GM18499 (cell line): ENCODE results near the gene DISC1.
"Not testable (repeated sequence)": the region's sequence is repeated elsewhere in the genome, so short reads cannot be mapped to it uniquely, and the experiment has no call there.

Experiments used
- ATAC-seq: cut with Tn5 transposase; IDR thresholded peaks from one replicate; pipeline ENCODE4 v1.9.1; 2021; ENCODE audit warnings: moderate number of reproducible peaks; ENCODE audit not compliant: insufficient read depth, unreplicated experiment

The DISC1 gene

DNA sequence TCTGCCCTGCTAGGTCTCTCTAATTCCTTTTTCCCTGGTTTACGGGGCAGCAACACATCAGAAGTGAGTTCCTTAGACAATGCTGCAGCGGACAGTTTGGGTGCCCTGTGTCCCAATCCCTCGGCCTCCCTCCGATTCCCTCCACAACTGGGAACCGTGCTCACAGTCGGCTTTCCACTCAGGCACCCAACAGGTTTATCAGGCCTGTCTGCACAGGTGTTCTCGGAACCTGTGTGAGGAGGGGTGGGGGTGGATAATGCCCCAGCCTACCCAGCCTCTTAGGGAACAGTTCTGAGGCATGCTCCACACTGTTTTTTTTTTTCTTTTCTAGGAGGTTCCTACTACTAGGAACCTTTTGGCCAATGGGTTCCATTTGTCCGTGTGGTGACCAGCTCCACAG is 131.2 kb downstream of the DISC1 start:
- ATAC-seq = no peak

DNA sequence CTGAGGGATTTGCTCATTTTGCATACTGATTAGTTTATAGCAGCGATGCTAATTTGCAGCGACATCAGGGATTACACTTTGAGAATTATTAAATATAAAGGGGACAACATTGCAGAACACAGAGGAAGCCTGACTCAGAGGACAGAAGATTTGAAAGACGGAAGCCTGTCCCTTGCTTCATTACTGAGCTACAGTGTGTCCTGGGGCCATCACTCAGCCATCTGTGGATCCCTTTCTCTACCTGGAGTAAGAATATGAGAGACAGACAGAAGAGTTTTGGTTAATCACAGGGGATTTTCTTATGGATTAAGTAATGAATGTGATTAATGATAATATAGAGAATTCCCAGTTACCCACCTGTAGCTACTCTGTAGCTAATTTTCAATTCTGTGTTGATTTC is 134.7 kb downstream of the DISC1 start:
- ATAC-seq = no peak

DNA sequence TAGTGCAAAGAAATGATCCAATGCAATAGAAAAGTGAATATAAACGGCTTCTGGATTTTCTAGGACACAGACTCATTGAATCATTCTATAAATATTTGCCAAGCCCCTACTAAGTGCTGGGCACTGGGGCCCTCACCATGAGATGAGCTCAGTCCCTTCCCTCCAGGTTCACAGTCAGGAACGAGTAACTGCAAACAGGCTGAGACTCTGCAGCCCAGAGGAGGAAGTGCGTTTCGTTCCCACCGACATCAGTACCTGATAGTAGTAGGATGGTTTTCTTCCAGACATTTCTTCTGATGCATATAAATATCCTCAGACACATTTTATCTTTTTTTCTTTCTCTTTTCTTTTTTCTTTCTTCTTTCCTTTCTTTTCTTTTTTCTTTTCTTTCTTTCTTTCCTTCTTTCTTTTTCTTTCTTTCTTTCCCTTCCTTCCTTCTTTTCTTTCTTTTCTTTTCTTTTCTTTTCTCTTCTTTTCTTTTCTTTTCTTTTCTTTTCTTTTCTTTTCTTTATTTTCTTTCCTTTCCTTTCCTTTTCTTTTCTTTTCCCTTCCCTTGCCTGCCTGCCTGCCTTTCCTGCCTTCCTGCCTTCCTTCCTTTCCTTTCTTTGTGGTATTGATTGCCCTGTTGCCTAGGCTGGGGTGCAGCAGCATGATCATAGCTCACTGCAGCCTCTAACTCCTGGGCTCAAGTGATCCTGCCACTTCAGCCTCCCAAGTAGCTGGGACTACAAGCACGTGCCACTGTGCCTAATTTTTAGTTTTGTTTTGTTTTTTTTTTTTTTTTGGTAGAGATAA is 135.4 kb downstream of the DISC1 start:
- ATAC-seq = no peak

DNA sequence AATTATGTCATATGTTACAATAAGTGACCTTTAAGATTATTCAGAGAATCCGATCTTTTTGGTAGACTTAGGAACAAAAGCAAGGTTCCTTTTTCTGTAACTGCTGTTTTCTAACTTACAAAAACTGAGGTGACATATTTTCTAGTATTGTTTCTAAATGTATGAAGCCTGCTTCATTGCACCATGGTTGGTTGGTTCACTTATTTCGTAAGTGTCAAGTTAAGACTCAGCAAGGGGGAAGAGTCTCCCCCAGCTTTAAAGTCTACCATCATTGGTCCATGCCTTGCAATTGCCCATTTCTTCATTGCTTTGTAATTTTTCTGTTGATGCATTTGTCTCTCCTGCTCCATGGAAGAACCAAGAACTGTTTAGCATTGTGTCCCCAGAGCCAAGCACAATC is 136.9 kb downstream of the DISC1 start:
- no peak for ATAC-seq

DNA sequence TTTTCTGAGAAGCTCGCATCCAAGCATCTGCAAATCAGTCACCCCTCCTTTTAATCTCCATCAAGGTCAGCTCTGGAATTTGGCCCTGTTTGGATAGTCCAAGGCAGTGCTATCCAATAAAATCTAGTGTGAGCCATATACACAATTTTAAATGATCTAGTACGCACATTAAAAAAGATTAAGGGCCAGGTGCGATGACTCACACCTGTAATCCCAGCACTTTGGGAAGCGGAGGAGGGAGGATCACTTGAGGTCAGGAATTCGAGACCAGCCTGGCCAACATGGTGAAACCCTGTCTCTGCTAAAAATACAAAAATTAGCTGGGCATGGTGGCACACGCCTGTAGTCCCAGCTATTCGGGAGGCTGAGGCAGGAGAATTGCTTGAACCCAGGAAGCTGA is 139.2 kb downstream of the DISC1 start:
- not testable (repeated sequence) for ATAC-seq

DNA sequence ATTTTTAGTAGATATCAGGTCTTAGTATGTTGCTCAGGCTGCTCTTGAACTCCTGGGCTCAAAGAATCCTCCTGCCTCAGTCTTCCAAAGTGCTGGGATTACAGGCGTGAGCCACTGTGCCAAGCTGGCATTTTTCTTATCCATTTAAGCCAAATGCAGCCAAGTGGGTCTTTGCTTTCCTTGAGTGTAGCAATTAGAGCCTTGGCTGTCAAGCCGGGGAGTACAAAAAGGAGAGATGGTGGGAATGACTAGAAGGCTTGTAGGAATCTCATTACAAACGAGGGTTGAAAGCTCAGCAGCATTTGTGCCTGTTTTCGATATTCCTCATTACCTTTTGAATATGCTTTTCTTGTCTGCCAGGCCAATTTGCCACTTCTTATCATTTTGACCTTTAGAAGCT is 140.9 kb downstream of the DISC1 start:
- no peak for ATAC-seq

DNA sequence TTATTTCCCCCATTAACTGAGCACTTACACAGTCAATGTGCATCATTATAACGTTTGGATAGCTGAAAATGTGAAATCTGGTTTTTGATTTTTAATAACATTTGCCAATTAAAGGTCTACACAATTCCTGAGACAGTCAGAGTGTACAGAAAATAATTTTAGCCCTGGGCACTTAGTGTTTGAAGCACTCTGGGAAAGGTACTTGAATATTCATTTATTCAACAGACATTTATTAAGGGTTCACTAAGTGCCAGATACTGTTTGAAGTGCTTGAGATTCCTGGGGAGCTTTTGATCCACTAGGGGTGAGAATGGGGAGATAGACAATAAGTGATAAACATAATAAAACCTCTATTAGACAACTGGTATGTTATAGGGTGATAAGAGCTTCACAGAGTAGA is 141.8 kb downstream of the DISC1 start:
- no peak for ATAC-seq

DNA sequence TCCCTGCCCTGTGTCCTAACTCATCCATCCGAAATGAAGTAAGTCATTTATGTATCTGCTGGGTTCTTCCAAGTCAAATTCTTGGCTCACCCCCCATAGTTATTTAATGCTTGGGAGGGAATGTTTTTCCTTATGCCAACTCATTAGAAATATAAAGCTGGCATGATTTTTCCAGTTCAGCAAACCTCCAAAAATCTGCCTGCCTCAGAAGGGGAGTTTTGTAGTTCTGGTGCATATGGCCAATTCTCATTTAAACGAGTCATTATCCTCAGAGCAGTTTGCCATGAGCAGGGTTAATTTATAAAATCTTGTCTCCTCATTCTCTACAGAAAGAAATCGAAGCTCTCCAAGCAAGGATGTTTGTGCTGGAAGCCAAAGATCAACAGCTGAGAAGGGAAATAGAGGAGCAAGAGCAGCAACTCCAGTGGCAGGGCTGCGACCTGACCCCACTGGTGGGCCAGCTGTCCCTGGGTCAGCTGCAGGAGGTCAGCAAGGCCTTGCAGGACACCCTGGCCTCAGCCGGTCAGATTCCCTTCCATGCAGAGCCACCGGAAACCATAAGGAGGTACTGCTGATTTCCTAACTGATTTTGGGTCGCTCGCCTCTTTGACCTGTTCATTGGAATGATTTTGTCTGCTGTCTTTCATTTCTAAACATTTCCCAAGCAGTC is 144.1 kb downstream of the DISC1 start:
- ATAC-seq = no peak

DNA sequence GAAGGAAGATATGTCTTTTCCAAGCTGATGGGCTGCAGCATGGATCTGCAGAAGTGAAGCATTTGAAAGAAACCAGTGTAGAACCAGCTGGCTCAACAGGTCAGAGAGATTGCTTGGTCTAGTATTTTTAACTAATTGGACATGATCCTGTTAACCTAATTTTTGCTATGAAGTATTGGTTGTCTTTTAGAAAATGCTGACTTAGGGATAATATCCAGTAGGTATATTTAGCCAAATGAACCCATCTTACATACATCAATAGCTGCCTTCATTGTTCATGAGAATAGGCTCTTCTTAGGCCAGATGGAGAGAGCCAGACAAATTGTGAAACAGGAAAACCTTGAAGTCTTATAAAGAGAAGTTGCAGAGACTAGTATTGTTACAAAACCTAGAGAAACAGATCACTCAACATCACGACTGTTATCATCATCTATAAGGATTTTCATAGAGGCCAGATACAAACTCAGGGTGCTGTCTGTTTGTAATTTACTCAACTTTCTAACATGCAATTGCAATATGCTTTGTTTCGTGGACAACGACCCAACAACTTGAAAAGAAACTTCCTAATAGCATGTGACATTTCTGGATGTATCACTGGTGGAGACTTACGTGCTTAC is 148.2 kb downstream of the DISC1 start:
- ATAC-seq = no peak

DNA sequence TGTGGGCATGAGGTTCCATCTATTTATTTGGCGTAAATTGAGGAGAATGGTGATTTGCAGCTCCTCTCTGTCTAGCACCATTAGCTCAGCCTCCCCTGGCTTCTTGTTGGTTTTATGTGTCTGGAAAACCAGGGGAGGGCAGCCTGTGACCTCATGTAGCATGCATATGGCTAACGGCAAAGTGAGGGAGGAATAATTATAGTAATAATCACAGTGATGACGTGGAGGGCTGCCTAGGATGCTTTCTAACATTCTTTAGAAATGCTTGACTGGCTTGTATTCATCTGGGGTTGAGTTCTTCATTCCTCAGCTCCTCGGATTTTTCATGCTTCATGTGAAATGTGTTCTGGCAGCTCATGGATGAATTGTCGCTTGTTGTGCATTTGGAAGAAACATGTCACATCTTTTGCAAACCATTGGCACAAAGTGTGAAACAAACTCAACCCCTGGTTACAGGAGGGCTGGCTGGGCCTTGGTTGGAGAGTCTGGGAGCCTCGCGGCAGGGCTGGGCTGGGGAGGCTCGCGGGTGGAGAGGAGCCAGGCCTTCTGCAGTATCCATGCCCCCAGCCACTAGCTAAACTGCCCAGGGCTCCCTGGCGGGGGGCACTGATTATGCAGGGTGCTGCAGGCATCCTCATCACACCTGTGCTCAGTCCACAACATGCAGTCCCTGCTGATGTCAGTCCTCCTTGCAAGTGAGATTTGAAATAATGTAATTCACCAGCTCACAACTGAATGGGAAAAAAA is 149.6 kb downstream of the DISC1 start:
- no peak for ATAC-seq

DNA sequence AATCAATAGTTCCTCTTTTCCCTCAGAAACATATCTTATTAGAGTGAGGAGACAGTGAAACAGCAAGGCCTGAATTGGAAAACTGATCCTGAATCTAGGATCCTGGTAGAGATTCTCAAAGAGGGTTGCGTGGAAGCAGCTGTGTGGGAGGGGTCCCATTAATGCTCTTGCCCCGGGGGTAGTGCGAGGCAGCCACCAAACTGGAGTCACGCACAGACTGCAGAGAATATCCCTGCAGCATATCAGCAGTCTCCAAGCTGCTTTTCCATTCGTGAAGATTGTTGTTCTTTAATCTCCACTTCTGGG is 150.1 kb downstream of the DISC1 start:
- ATAC-seq = no peak

DNA sequence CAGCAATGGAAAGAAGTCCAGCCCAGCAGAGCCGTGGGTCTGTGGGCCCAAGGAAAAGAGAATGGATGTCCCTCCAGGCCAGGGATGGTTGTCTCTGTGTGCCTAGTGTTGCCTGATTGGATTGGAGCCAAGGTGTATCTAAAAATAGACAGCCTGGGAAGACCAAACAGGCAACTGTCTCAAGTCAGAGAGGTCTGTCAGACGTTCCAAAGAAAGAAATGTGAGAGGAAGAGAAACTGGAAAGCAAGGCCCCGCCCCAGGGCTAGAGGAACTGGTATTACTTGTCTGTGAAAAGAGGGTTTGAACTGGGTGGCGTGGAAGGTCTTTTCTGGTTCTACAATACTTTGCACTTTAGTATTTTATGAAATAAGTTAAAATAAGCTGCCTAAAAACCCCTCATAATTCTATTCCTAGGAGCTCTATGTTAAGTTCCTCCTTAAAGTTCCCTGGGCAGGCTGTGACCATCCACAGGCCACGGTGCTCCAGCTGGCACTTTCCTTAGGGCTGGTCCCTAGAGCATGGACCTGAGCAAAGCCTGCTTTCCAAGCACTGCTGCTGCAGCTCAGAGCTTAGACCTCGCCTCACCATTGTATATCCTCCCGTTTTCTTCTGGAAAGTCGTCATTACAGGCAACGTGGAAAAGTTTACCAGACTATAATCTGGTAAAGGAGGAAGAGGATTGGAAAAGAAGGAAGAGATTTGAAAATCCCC is 151.6 kb downstream of the DISC1 start:
- ATAC-seq = no peak

DNA sequence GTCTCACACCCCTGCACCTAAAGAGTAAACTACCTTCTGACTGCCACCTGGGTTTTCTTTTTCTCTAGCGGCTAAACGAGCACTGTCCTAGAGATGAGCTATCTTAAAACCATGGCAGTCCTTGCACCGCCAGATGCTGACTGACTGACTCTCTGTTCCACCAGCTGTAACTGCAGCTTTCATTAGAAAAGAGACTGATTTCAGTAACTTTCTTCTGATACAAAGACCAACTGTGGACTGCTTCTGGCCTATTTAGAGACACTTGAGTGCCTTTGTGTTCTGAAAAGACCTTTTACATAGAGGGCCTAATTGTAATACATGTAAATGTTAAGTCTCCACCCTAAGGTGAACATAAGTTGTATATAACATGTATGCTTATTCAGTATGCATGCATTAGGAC is 152.5 kb downstream of the DISC1 start:
- no peak for ATAC-seq

DNA sequence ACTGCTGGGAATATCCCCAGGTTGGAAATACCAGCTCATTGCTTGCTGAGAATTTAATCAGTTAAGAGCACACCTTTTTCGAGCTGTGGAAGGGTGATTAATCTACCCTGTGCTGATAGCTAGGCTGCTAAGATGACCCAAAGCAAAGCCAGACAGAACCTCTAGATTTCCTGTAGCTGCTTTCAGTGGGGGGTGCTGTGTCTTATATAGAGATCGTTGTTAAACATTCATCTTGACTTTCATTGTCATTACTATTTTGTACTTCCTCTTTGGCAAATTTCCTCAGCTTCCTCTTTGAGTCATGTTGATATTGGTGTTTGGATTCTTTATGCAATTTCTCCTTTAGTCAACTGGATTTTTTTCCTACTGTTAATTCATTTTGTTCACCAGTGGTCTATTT is 155.3 kb downstream of the DISC1 start:
- ATAC-seq = no peak

DNA sequence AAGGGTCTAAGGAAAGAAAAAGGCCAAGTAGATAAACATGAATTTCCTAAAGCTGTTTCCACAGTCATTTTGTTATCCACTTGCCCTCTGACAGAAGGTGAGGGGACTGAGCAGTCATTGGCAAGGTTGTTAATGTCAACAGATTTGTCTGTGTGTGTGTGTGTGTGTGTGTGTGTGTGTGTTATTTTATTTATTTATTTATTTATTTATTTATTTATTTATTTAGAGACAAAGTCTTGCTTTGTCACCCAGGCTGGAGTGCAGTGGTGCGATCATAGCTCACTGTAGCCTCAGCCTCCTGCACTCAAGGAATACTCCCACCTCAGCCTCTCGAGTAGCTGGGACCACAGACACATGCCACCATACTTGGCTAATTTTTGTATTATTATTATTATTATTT is 158.5 kb downstream of the DISC1 start:
- ATAC-seq = not testable (repeated sequence)

DNA sequence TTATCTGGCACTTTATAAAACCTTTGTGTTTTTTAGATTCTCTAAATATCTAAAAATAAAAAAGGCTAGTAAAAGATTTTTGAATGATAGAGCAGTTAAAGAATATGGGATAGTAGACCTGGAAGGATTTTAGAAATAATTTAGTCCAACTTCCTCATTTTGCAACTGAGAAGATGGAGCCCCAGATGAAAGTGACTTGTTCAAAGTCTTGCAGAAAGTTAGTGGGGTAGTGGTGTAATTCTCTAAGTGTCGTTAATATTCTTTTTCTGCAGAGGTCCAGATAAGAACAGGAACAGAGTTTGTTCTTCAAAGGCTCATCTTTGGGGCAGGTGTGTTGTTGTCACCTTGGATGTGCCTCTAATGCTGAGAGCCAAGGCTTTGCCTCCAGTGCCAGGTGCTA is 159.5 kb downstream of the DISC1 start:
- no peak for ATAC-seq

DNA sequence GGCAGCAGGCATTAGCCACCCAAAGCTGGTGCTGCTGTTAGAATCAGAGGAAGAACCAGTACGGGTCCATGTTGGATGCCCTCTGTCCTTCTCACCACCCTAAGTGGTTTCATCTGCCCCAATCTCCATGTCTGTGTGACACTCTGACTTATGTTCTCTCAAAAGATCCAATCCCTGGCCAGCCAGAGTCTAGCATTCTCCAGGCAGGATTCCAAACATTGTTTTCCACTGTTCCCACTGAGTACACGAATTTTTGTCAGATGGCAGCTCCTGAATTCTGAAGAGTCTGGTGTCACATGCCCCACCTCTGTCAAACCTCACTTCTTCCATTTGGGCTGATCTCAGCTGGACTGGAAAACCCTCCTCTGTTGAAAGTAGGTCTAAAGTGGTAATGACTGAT is 166.0 kb downstream of the DISC1 start:
- no peak for ATAC-seq

DNA sequence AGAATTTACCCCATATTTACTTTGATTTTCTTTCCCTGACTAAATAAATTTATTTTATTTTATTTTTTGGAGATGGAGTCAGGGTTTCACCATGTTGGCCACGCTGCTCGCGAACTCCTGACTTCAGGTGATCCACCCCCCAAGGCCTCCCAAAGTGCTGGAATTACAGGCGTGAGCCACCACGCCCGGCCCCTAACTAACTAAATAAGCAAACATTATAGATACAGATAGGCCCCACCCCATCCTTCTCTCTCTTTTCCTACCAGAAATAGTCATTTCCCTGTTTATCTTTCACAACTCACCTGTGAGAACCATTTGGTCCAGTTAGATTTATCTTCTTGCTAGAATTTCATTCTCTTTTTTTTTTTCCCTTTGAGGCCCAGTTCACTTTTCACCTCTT is 167.3 kb downstream of the DISC1 start:
- ATAC-seq = no peak

DNA sequence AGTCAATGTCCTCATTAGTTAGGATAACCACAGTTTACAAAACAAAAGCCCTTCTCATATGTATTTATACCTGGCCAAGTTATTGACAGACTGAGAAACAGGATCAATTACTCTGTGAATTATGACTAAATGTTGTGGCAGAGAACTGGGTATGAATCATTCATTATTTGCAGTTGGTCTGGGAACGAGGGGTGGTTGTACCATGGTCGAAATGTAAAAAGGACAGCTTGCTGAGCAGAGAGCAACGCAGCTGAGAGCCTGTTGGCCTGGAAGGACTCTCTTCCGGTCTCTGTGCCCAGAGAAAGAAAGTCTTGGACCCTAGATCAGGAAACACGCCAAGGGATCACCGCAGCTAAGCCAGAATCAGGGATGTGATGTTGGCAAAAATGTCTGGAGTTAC is 169.6 kb downstream of the DISC1 start:
- no peak for ATAC-seq

DNA sequence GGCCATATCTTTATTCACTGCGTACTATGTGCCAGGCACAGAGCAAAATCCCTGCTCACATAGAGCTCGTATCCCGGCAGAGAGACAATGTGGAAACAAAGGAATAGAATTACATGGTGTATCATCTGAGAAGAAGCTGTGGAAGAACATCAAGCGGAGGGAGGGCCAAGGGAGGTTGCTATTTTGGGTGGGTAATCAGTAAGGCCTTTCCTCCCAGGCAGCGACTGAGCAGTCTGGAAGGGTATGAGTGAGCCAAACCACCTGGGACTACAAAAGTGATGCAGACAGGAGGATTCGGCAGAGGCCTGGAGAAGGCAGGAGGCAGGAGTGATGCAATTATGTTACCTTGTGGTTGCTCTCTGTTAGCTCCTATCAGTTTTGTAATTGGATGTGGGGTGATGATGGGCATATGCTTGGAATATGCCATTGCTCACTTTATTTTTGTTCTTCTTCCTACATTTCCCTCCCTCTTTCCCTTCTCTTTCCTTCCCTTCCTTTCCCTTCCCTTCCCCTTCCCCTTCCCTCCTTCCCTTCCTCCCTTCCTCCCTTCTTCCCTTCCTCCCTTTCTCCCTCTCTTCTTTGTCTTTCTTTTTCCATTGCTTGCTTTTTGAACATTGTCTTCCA is 172.9 kb downstream of the DISC1 start:
- no peak for ATAC-seq
